DOHH2 (cell line): ENCODE measurements around the gene MINAR1.

Source experiments
- H3F3A ChIP-seq: fragments of 200-600 bp; sonication (generic), shearing (Covaris generic); 2 replicates; pipeline ENCODE4 v1.6.0; 2016; ENCODE audit warnings: antibody characterized with exemption, mild to moderate bottlenecking; ENCODE audit not compliant: control insufficient read depth, insufficient read depth
- H3K27ac ChIP-seq: fragments of 200-600 bp; sonication (generic); 2 replicates; pipeline ENCODE4 v1.5.1; 2014; ENCODE audit warnings: low read depth, mild to moderate bottlenecking, low read length, moderate library complexity
- H3K27me3 ChIP-seq: fragments of 200-600 bp; sonication (generic); 2 replicates; pipeline ENCODE4 v1.6.1; 2014; ENCODE audit warnings: mild to moderate bottlenecking, low read length, mixed read lengths; ENCODE audit not compliant: control insufficient read depth
- H3K36me3 ChIP-seq: fragments of 200-600 bp; sonication (generic); 2 replicates; pipeline ENCODE4 v1.6.1; 2014; ENCODE audit warnings: mild to moderate bottlenecking, low read length, moderate library complexity, mixed read lengths; ENCODE audit not compliant: control insufficient read depth
- H3K4me1 ChIP-seq: fragments of 200-600 bp; sonication (generic); 2 replicates; pipeline ENCODE4 v1.6.1; 2014; ENCODE audit warnings: mild to moderate bottlenecking, low read length, mixed read lengths; ENCODE audit not compliant: control insufficient read depth
- H3K4me2 ChIP-seq: fragments of 200-600 bp; sonication (generic); 2 replicates; pipeline ENCODE4 v1.6.0; 2014; ENCODE audit warnings: mild to moderate bottlenecking, low read length, moderate library complexity
- H3K4me3 ChIP-seq: fragments of 200-600 bp; sonication (generic); 2 replicates; pipeline ENCODE4 v1.5.1; 2014; ENCODE audit warnings: mild to moderate bottlenecking, low read length, mixed read lengths
- H3K79me2 ChIP-seq: fragments of 200-600 bp; sonication (generic); 2 replicates; pipeline ENCODE4 v1.6.1; 2014; ENCODE audit warnings: mild to moderate bottlenecking, low read length, mixed read lengths; ENCODE audit not compliant: control insufficient read depth
- H3K9me2 ChIP-seq: fragments of 200-600 bp; sonication (generic); replicated peaks from 2 replicates; pipeline ENCODE4 v1.6.1; 2014; ENCODE audit warnings: mild to moderate bottlenecking, low read length, mixed read lengths; ENCODE audit not compliant: control insufficient read depth
- H3K9me3 ChIP-seq: fragments of 200-600 bp; sonication (generic); 2 replicates; pipeline ENCODE4 v1.6.1; 2014; ENCODE audit warnings: antibody characterized with exemption, low read length, mixed read lengths; ENCODE audit not compliant: control insufficient read depth, insufficient read depth
- H4K20me1 ChIP-seq: fragments of 200-600 bp; sonication (generic); 2 replicates; pipeline ENCODE4 v1.6.0; 2014; ENCODE audit warnings: low read depth, mild to moderate bottlenecking, antibody characterized with exemption, low read length, moderate library complexity; ENCODE audit not compliant: control insufficient read depth, insufficient read depth
- CTCF ChIP-seq: fragments of 200-600 bp; sonication (generic); IDR thresholded peaks from one replicate; pipeline ENCODE4 v1.5.1; 2014; ENCODE audit warnings: antibody characterized with exemption, mild to moderate bottlenecking, low read depth, low read length; ENCODE audit not compliant: poor library complexity, severe bottlenecking
- EZH2phosphoT487 ChIP-seq: fragments of 200-600 bp; sonication (generic); IDR thresholded peaks from 2 replicates; pipeline ENCODE4 v1.6.1; 2017; ENCODE audit warnings: borderline replicate concordance, mild to moderate bottlenecking, antibody characterized with exemption, low read length, moderate library complexity, mixed read lengths

MINAR1 gene

GRCh38 chr15:79410237-79410636 lies 21.9 kb upstream of the MINAR1 start:
- Histone ChIP-seq H3K9me3 (no peaks in the 10 kb centered on the region), H3K4me2 (no peak overlapping the region), H3K36me3 (no peaks in the 10 kb centered on the region), H3K79me2 (no peaks in the 10 kb centered on the region), H3K27me3 (no peaks in the 10 kb centered on the region), H3F3A (no peaks in the 10 kb centered on the region), H3K4me1 (no peaks in the 10 kb centered on the region), H3K4me3 (no peak overlapping the region), H4K20me1 (no peaks in the 10 kb centered on the region), H3K9me2 (no peaks in the 10 kb centered on the region), H3K27ac (no peak overlapping the region)
- no peak for TF ChIP-seq CTCF
- no peak for TF ChIP-seq EZH2phosphoT487

- TF ChIP-seq CTCF, result no peak
- TF ChIP-seq EZH2phosphoT487, result no peak
- no peaks in the 10 kb centered on the region for H4K20me1 ChIP-seq
- H3K9me3 ChIP-seq, result no peaks in the 10 kb centered on the region
- no peak overlapping the region for H3K27ac ChIP-seq
- no peaks in the 10 kb centered on the region for H3K27me3 ChIP-seq
- no peaks in the 10 kb centered on the region for H3F3A ChIP-seq
- H3K4me1 ChIP-seq, result no peaks in the 10 kb centered on the region
- no peaks in the 10 kb centered on the region for H3K9me2 ChIP-seq
- no peak overlapping the region for H3K4me3 ChIP-seq
- no peaks in the 10 kb centered on the region for H3K79me2 ChIP-seq
- H3K4me2 ChIP-seq, result no peak overlapping the region
- no peaks in the 10 kb centered on the region for H3K36me3 ChIP-seq
Observed at GRCh38 chr15:79412010-79412409, 20.1 kb upstream of the MINAR1 start.

- Histone ChIP-seq H3K9me3 (no peaks in the 10 kb centered on the region), H3F3A (no peaks in the 10 kb centered on the region), H3K79me2 (no peaks in the 10 kb centered on the region), H3K27me3 (no peaks in the 10 kb centered on the region), H3K4me1 (no peaks in the 10 kb centered on the region), H3K4me3 (no peak overlapping the region), H4K20me1 (no peaks in the 10 kb centered on the region), H3K9me2 (no peaks in the 10 kb centered on the region), H3K27ac (no peak overlapping the region), H3K4me2 (no peak overlapping the region), H3K36me3 (no peaks in the 10 kb centered on the region)
- TF ChIP-seq EZH2phosphoT487, result no peak
- TF ChIP-seq CTCF, result no peak
Observed at GRCh38 chr15:79412429-79412828, 19.7 kb upstream of the MINAR1 start.

GRCh38 chr15:79416876-79417275 lies 15.3 kb upstream of the MINAR1 start:
- Histone ChIP-seq H3K36me3 (no peaks in the 10 kb centered on the region), H3K27me3 (no peaks in the 10 kb centered on the region), H3K27ac (no peak overlapping the region), H3K79me2 (no peaks in the 10 kb centered on the region), H4K20me1 (no peaks in the 10 kb centered on the region), H3K9me3 (no peaks in the 10 kb centered on the region), H3F3A (no peaks in the 10 kb centered on the region), H3K4me3 (no peak overlapping the region), H3K4me2 (no peak overlapping the region), H3K4me1 (no peaks in the 10 kb centered on the region), H3K9me2 (no peaks in the 10 kb centered on the region)
- TF ChIP-seq EZH2phosphoT487 (no peak), CTCF (no peak)
